Fibroblast of skin of back (primary cell): ENCODE results near the gene CGNL1.

Experiments
- DNase-seq: peaks from one replicate; pipeline ENCODE4 v3.0.0-alpha.2; 2013

The CGNL1 gene

GRCh38 chr15:57573151-57573550 is 196.8 kb downstream of the CGNL1 start:
- DNase-seq = no peak

GRCh38 chr15:57575363-57575762 is 199.1 kb downstream of the CGNL1 start:
- DNase-seq = no peak

- DNase-seq = no peak
Observed at GRCh38 chr15:57578288-57578900, 202.1 kb downstream of the CGNL1 start.

GRCh38 chr15:57580428-57580827 is 204.1 kb downstream of the CGNL1 start:
- no peak for DNase-seq

GRCh38 chr15:57580866-57581265 is 204.6 kb downstream of the CGNL1 start:
- DNase-seq = no peak

- DNase-seq = no peak
Observed at GRCh38 chr15:57582090-57582489, 205.8 kb downstream of the CGNL1 start.

GRCh38 chr15:57583282-57583681 is 207.0 kb downstream of the CGNL1 start:
- DNase-seq = no peak

- DNase-seq = no peak
Observed at GRCh38 chr15:57583720-57584119, 207.4 kb downstream of the CGNL1 start.

GRCh38 chr15:57586661-57587424 is 210.5 kb downstream of the CGNL1 start:
- peak; percentile 49 for DNase-seq

GRCh38 chr15:57589281-57589680 is 213.0 kb downstream of the CGNL1 start:
- DNase-seq = peak; percentile 17

GRCh38 chr15:57589754-57590153 is 213.4 kb downstream of the CGNL1 start:
- no peak for DNase-seq

GRCh38 chr15:57591237-57591821 is 215.0 kb downstream of the CGNL1 start:
- no peak for DNase-seq

GRCh38 chr15:57591822-57592367 is 215.6 kb downstream of the CGNL1 start, which contains the start of gene MYZAP:
MYZAP (plus strand) TSS chr15:57591904; CDS start chr15:57592035, 131 bp downstream.
- peak; percentile 15 for DNase-seq

GRCh38 chr15:57592426-57592825 is 216.1 kb downstream of the CGNL1 start:
- DNase-seq = no peak

- no peak for DNase-seq
Observed at GRCh38 chr15:57592836-57593420, 216.6 kb downstream of the CGNL1 start.

- no peak for DNase-seq
Observed at GRCh38 chr15:57594479-57594878, 218.2 kb downstream of the CGNL1 start.

- DNase-seq = no peak
Observed at GRCh38 chr15:57595011-57595866, 218.9 kb downstream of the CGNL1 start.

GRCh38 chr15:57596301-57596855 is 220.1 kb downstream of the CGNL1 start:
- DNase-seq = no peak

GRCh38 chr15:57596978-57597377 is 220.7 kb downstream of the CGNL1 start:
- DNase-seq = no peak

- no peak for DNase-seq
Observed at GRCh38 chr15:57597431-57597830, 221.1 kb downstream of the CGNL1 start.

- no peak for DNase-seq
Observed at GRCh38 chr15:57598346-57598745, 222.0 kb downstream of the CGNL1 start.

- DNase-seq = no peak
Observed at GRCh38 chr15:57599296-57599810, 223.0 kb downstream of the CGNL1 start.
